Peyer's patch (tissue), 4 donors: ENCODE results near the gene DSN1. TPM values are rescaled to one million over a fixed set of nuclear protein-coding genes. Genes with fewer than 3 reads are reported as not detected.

Source experiments
- DNase-seq, 3 donors: peaks; one replicate each; pipeline ENCODE4 v3.0.0-alpha.2; 2017 to 2019
- H3K27ac ChIP-seq, 4 donors: fragments of 200-600 bp; sonication (generic); one replicate each; pipeline ENCODE4 v1.5.1; 2016 to 2019
- H3K27me3 ChIP-seq, 2 donors: fragments of 200-600 bp; sonication (generic); one replicate each; pipeline ENCODE4 v1.5.1; 2019
- H3K36me3 ChIP-seq, 3 donors: fragments of 200-600 bp; sonication (generic); one replicate each; pipeline ENCODE4 v1.5.1; 2016 to 2019
- H3K4me1 ChIP-seq, 4 donors: fragments of 200-600 bp; sonication (generic); one replicate each; pipeline ENCODE4 v1.5.1; 2016 to 2019
- H3K4me3 ChIP-seq, 4 donors: fragments of 200-600 bp; sonication (generic); 1 replicate in 3 of 4; 2 replicates in 1 of 4; pipeline ENCODE4 v1.5.1; 2016 to 2019; ENCODE audit warnings: mild to moderate bottlenecking in 1 of 4
- H3K9me3 ChIP-seq, 4 donors: fragments of 200-600 bp; sonication (generic); one replicate each; pipeline ENCODE4 v1.5.1; 2016 to 2019; ENCODE audit warnings: mild to moderate bottlenecking in 1 of 4
- POLR2A ChIP-seq, 2 donors: fragments of 450-650 bp; IDR thresholded peaks; one replicate each; pipeline ENCODE4 v1.5.1; 2017; ENCODE audit warnings: antibody characterized with exemption in 2 of 2, mild to moderate bottlenecking in 2 of 2, moderate library complexity in 2 of 2
- total RNA-seq, 4 donors: library from RNA; depleted of rRNA; stranded (reverse); fragments of >200 nt; gene quantifications; one replicate each; pipeline ENCODE4 v1.1.0, GENCODE V29; 2016
- TF ChIP-seq, protein P1 (sequence below), 6 experiments: fragments of 450-650 bp in 4 of 6; fragments of 200-600 bp in 2 of 6; sonication (generic) in 1 of 6; IDR thresholded peaks; one replicate each; pipeline ENCODE4 v1.5.1; 2017 to 2019; ENCODE audit warnings: antibody characterized with exemption in 6 of 6, mild to moderate bottlenecking in 3 of 6, moderate library complexity in 1 of 6

DSN1 gene, protein sequence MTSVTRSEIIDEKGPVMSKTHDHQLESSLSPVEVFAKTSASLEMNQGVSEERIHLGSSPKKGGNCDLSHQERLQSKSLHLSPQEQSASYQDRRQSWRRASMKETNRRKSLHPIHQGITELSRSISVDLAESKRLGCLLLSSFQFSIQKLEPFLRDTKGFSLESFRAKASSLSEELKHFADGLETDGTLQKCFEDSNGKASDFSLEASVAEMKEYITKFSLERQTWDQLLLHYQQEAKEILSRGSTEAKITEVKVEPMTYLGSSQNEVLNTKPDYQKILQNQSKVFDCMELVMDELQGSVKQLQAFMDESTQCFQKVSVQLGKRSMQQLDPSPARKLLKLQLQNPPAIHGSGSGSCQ
- total RNA-seq: 10 to 100 TPM in 3 of 4 donors, 1 to 10 TPM in 1; 7.5 to 26.4 (median 13.3) TPM

DNA sequence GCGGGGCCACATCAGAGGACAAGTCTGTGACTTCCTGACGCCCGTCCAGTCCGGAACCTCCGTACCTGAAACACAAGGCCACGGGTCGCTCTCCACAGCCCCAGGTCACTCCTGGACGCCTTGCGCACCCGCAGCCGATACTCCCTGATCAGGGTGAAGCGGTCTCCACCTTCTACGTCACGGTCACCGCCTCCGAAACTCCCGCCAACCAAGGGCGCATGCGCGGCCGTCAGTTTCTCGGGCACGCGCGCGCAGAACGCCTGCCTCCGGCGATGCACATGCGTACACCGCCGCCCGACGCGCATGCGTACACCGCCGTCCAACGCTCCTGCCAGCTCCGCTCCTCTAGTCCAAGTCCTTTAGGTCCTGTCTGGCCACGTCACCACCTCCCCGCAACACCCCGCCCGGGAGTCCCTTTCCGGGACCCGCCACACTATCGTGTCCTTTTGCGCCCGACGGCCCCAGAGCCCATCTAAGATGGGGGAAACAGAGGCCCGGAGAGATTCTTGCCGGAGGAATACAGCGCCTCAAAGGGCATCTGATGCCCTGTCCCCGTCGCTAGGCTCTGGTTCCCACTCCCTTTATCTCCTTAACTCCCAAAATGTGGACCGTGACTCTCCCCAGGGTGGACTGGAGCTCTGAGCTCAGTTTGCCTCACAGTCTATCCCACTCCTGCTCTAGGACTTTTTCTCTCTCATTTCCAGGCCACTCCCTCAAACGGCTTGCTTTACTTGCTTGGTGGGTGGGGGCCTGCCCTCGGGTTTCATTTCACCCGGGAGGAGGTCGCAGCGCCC, at the start of gene DSN1:
TSS of gene DSN1 (minus strand) at position 167 of the 794 bp plus-strand sequence. CDS start 2,305 bp downstream, outside the sequence.
- Histone ChIP-seq H3K9me3 (no peaks in the 10 kb centered on the region), H3K4me3 (peak within 1 kb of the TSS; percentile 52 to 85 (median 68)), H3K27me3 (no peaks in the 10 kb centered on the region), H3K4me1 (peaks cover 0 to 10% (median 0%) of the 10 kb centered on the region in 4 donors), H3K36me3 (no peaks in the 10 kb centered on the region), H3K27ac (peak within 1 kb of the TSS; percentile 88 to 95 (median 92))
- DNase-seq: peak; percentile 95 to 100 (median 99)
- TF ChIP-seq, protein P1, sequence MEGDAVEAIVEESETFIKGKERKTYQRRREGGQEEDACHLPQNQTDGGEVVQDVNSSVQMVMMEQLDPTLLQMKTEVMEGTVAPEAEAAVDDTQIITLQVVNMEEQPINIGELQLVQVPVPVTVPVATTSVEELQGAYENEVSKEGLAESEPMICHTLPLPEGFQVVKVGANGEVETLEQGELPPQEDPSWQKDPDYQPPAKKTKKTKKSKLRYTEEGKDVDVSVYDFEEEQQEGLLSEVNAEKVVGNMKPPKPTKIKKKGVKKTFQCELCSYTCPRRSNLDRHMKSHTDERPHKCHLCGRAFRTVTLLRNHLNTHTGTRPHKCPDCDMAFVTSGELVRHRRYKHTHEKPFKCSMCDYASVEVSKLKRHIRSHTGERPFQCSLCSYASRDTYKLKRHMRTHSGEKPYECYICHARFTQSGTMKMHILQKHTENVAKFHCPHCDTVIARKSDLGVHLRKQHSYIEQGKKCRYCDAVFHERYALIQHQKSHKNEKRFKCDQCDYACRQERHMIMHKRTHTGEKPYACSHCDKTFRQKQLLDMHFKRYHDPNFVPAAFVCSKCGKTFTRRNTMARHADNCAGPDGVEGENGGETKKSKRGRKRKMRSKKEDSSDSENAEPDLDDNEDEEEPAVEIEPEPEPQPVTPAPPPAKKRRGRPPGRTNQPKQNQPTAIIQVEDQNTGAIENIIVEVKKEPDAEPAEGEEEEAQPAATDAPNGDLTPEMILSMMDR (IDR thresholded peaks at IDR 0.05): peak in 1 of 6 experiments; percentile 0
- TF ChIP-seq POLR2A (IDR thresholded peaks at IDR 0.05): peak; percentile 74 to 85

DNA sequence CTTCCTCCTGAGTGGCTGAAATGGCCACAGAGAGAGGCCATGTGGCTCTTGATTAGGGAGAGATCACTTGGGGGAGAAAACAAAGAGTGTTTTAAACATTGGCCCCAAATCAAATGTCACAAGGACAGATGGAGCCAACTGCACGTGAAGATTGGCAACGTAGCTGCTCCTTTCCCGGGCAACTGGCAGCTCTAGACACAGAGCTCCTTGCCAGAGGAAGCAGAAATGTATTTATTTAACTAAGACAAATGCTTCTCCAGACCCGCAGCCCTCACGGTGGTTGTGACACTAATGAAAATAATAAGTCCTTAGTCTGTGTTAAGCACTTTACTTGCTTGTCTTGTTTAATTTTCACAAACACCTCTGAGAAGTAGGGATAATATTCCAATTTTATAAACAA, 49.6 kb upstream of the DSN1 start:
- Histone ChIP-seq H3K27me3 (no peaks in the 10 kb centered on the region), H3K9me3 (no peaks in the 10 kb centered on the region)
- TF ChIP-seq, protein P1 (IDR thresholded peaks at IDR 0.05): no peak
- TF ChIP-seq POLR2A (IDR thresholded peaks at IDR 0.05): no peak

DNA sequence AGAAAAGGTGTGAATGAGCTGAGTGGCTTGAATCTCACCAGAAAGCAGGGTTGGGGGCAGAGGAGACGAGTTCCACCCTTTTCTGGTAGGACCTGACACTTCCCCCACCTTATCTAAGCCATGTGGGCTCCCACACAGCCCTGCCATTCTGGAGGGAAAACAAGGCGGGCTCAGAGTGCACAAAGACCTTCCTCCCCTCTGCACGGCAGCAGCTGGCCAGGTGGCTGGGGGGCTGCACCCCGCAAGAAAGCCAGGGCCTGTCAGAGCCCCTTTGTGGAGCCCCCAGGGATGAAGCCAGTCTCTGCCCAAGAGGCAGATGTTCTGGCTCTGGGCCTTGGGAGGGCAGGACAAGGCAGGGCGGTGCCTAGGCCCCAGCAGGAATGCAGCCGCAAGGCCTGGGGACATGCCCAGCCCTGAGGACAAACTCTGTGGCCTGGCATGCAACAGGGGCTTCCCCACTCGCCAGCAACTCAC, 48.4 kb upstream of the DSN1 start:
- Histone ChIP-seq H3K27me3 (no peaks in the 10 kb centered on the region), H3K27ac (no peak overlapping the region), H3K4me3 (no peak overlapping the region), H3K36me3 (peaks cover 0 to 11% (median 0%) of the 10 kb centered on the region in 3 donors), H3K4me1 (no peaks in the 10 kb centered on the region), H3K9me3 (no peaks in the 10 kb centered on the region)
- DNase-seq: no peak
- TF ChIP-seq, protein P1 (IDR thresholded peaks at IDR 0.05): no peak
- no peak for TF ChIP-seq POLR2A (IDR thresholded peaks at IDR 0.05)

More for the DNA sequence above, 49.6 kb upstream of the DSN1 start:
- Histone ChIP-seq H3K36me3 (peaks cover 0 to 14% (median 0%) of the 10 kb centered on the region in 3 donors), H3K27ac (no peak overlapping the region), H3K4me3 (no peak overlapping the region), H3K4me1 (peaks cover 0 to 6% (median 2%) of the 10 kb centered on the region in 4 donors)
- no peak for DNase-seq

DNA sequence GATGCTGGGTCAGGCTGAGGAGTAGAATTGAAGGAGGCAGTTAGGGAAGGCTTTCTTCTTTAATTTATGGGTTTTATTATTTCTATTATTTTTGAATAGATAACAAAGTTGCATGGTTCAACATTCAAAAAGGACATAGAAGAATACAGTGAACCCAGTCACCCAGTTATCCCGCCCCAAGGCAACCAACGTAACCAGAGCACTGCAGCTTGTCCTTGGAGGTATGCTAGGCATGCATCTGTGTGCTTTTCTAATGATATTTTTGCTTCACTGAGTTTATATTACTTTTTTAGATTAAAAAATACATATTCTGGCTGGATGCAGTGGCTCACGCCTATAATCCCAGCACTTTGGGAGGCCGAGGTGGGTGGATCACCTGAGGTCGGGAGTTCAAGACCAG, 47.4 kb upstream of the DSN1 start:
- no peak for DNase-seq
- Histone ChIP-seq H3K4me3 (no peak overlapping the region), H3K9me3 (no peaks in the 10 kb centered on the region), H3K36me3 (peaks cover 0 to 17% (median 0%) of the 10 kb centered on the region in 3 donors), H3K27ac (peak overlapping the region in 1 of 4 donors; percentile 3), H3K27me3 (no peaks in the 10 kb centered on the region), H3K4me1 (no peaks in the 10 kb centered on the region)
- TF ChIP-seq POLR2A (IDR thresholded peaks at IDR 0.05): no peak
- TF ChIP-seq, protein P1 (IDR thresholded peaks at IDR 0.05): no peak

DNA sequence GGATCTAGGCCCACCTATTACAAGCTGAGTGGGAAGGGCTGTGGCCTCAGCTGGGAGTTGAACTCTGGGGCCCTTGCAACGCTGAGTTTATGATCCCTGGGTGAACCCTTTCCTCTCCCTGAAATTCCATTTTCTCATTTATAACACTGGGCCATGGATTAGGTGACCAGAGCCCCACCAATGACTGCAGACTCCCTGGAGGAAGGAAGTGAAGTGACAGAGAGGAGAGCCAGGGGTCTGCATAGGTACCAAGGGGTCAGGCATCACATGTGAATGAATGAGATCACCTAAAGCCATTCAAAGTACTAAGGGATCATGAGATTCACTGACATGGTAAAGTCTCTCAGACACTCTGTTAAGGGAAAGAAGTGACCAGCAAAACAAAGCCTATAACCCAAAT, 46.5 kb upstream of the DSN1 start:
- Histone ChIP-seq H3K4me3 (no peak overlapping the region), H3K27ac (no peak overlapping the region), H3K4me1 (no peaks in the 10 kb centered on the region), H3K36me3 (peaks cover 0 to 26% (median 0%) of the 10 kb centered on the region in 3 donors), H3K27me3 (no peaks in the 10 kb centered on the region), H3K9me3 (no peaks in the 10 kb centered on the region)
- TF ChIP-seq, protein P1 (IDR thresholded peaks at IDR 0.05): no peak
- no peak for TF ChIP-seq POLR2A (IDR thresholded peaks at IDR 0.05)
- no peak for DNase-seq
